ENCODE measurements around the gene CDKN1A. TPM values are rescaled to one million over a fixed set of nuclear protein-coding genes. Genes with fewer than 3 reads are reported as not detected.

The CDKN1A gene
- total RNA-seq, 1 donor from 2014 or later = 76.3 TPM

DNA sequence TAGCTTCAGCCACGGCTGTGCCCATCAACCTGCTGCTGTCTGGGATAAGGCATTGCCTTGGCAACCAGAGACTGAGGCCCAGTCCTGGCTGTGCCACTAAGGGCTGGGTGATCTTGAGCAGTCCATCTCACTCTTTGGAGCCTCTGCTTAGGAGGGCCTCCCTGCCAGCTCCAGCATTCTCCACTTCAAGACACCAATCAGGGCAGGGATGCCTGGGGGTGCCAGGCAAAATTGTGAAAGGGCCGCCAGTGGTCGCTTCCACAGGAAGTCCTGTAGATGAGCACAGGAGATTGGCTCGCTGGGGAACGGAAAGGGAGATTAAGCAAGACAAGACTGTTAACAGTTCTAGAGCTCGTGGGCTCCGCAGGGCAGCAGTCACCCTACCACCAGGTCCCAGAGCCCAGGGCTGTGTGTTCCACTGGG, 19.0 kb downstream of the CDKN1A start, which contains the start of gene RAB44:
RAB44 (plus strand) TSS at position 346 of the 423 bp plus-strand sequence. CDS start 6,410 bp downstream, outside the sequence.
- H3K27me3 Mint-ChIP-seq = peaks cover 6% of the 10 kb centered on the region
- H3K4me3 Mint-ChIP-seq = no peak within 1 kb of the TSS
- H3K4me1 Mint-ChIP-seq (ENCODE audit: unreplicated experiment) = no peaks in the 10 kb centered on the region
- no peak within 1 kb of the TSS for H3K27ac Mint-ChIP-seq
- TF ChIP-seq, protein P1, sequence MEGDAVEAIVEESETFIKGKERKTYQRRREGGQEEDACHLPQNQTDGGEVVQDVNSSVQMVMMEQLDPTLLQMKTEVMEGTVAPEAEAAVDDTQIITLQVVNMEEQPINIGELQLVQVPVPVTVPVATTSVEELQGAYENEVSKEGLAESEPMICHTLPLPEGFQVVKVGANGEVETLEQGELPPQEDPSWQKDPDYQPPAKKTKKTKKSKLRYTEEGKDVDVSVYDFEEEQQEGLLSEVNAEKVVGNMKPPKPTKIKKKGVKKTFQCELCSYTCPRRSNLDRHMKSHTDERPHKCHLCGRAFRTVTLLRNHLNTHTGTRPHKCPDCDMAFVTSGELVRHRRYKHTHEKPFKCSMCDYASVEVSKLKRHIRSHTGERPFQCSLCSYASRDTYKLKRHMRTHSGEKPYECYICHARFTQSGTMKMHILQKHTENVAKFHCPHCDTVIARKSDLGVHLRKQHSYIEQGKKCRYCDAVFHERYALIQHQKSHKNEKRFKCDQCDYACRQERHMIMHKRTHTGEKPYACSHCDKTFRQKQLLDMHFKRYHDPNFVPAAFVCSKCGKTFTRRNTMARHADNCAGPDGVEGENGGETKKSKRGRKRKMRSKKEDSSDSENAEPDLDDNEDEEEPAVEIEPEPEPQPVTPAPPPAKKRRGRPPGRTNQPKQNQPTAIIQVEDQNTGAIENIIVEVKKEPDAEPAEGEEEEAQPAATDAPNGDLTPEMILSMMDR (conservative IDR thresholded peaks at IDR 0.05) = no peak
- DNase-seq (ENCODE audit: extremely low spot score, unreplicated experiment) = no peak
- H3K9me3 Mint-ChIP-seq = no peaks in the 10 kb centered on the region
- H3K36me3 Mint-ChIP-seq = no peaks in the 10 kb centered on the region

DNA sequence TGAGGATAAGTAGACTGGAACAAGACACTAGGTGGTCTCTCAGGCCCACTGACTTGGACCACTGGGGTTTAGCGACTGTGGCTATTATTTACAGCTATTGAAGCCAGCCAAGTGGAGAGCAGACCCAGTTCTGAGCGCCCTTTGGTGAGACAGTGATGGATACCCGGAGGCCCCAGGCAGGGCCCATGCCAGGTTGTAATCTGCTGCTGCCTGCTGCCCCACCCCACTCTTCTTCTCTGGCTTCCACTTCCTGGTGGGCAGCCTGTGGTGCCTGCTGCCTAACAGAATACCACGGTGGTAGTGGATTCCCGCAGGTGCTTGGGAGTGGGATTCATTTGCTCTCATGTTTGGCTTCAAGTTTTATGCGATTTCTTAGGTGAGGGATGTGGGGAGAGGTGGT, 19.7 kb downstream of the CDKN1A start:
- H3K36me3 Mint-ChIP-seq = no peaks in the 10 kb centered on the region
- H3K27ac Mint-ChIP-seq = no peak overlapping the region
- no peak for DNase-seq (ENCODE audit: extremely low spot score, unreplicated experiment)
- H3K27me3 Mint-ChIP-seq = peaks cover 6% of the 10 kb centered on the region
- TF ChIP-seq, protein P1 (conservative IDR thresholded peaks at IDR 0.05) = no peak
- H3K4me1 Mint-ChIP-seq (ENCODE audit: unreplicated experiment) = no peaks in the 10 kb centered on the region
- H3K4me3 Mint-ChIP-seq = no peak overlapping the region
- no peaks in the 10 kb centered on the region for H3K9me3 Mint-ChIP-seq

DNA sequence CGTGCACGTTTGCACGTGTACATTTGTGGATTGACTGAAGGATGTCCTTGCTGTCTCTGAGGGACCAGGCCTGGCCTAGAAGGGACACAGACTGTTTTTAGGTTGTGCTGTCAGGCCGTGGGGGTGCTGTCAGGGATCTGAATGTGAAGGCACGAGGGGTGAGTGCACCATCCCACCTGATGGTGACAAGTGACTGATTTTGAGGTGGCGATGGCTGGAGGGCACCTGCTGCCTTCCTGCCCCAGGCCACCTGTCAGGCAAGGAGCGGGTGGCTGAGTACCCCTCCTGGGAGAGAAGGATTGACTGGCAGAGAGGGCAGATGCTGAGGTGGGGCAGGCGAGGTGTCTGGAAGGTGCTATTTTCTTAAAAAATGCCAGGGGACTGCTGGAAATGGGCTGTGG, 20.4 kb downstream of the CDKN1A start:
- H3K4me1 Mint-ChIP-seq (ENCODE audit: unreplicated experiment) = no peaks in the 10 kb centered on the region
- no peaks in the 10 kb centered on the region for H3K36me3 Mint-ChIP-seq
- peaks cover 10% of the 10 kb centered on the region for H3K27me3 Mint-ChIP-seq
- H3K27ac Mint-ChIP-seq = no peak overlapping the region
- TF ChIP-seq, protein P1 (conservative IDR thresholded peaks at IDR 0.05) = no peak
- DNase-seq (ENCODE audit: extremely low spot score, unreplicated experiment) = no peak
- H3K4me3 Mint-ChIP-seq = no peak overlapping the region
- no peaks in the 10 kb centered on the region for H3K9me3 Mint-ChIP-seq

GRCh38 chr6:36699348-36699747, 20.8 kb downstream of the CDKN1A start:
- Mint-ChIP-seq H3K27me3 (peaks cover 10% of the 10 kb centered on the region), H3K36me3 (no peaks in the 10 kb centered on the region), H3K27ac (no peak overlapping the region), H3K4me3 (no peak overlapping the region), H3K4me1 (ENCODE audit: unreplicated experiment) (no peaks in the 10 kb centered on the region), H3K9me3 (no peaks in the 10 kb centered on the region)
- DNase-seq (ENCODE audit: extremely low spot score, unreplicated experiment) = no peak
- TF ChIP-seq, protein P1 (conservative IDR thresholded peaks at IDR 0.05) = no peak

GRCh38 chr6:36700071-36700812, 21.7 kb downstream of the CDKN1A start:
- Mint-ChIP-seq H3K4me1 (ENCODE audit: unreplicated experiment) (no peaks in the 10 kb centered on the region), H3K9me3 (no peaks in the 10 kb centered on the region), H3K36me3 (no peaks in the 10 kb centered on the region), H3K4me3 (no peak overlapping the region), H3K27ac (no peak overlapping the region), H3K27me3 (peaks cover 10% of the 10 kb centered on the region)
- TF ChIP-seq, protein P1 (conservative IDR thresholded peaks at IDR 0.05) = no peak
- no peak for DNase-seq (ENCODE audit: extremely low spot score, unreplicated experiment)

Measured in type B pancreatic cell (in vitro differentiated cells).